Lower leg skin (tissue), 4 donors: ENCODE data around the gene TADA2B. TPM values are rescaled to one million over a fixed set of nuclear protein-coding genes. Genes with fewer than 3 reads are reported as not detected.

Source experiments
- DNase-seq, 2 donors: peaks; one replicate each; pipeline ENCODE4 v3.0.0-alpha.2; 2019; ENCODE audit warnings: low spot score in 2 of 2
- H3K4me3 ChIP-seq: fragments of 200-600 bp; sonication (generic); 2 replicates; pipeline ENCODE4 v1.5.1; 2017; ENCODE audit warnings: mild to moderate bottlenecking, low read depth; ENCODE audit not compliant: poor library complexity, severe bottlenecking
- CTCF ChIP-seq, 3 donors: fragments of 450-650 bp; IDR thresholded peaks; one replicate each; pipeline ENCODE4 v1.5.1; 2016; ENCODE audit warnings: antibody characterized with exemption in 3 of 3, mild to moderate bottlenecking in 3 of 3, moderate library complexity in 2 of 3
- POLR2A ChIP-seq, 2 donors: fragments of 450-650 bp; IDR thresholded peaks; one replicate each; pipeline ENCODE4 v1.6.1; 2016 to 2017; ENCODE audit warnings: antibody characterized with exemption in 2 of 2, mild to moderate bottlenecking in 1 of 2, moderate library complexity in 1 of 2
- WGBS, 2 donors: methylation state at CpG; one replicate each; pipeline ENCODE4 v1.1.5; 2018; 5-methylcytosine and 5-hydroxymethylcytosine counted together
- intact Hi-C: fragments of 100-400 bp; cut with DNase I; formaldehyde crosslinking; loops from one replicate; pipeline ENCODE4 v1.15.0; 2023; ENCODE audit warnings: low total_unique reads
- total RNA-seq, 4 donors: library from RNA; depleted of rRNA; stranded (reverse); fragments of >200 nt; gene quantifications; one replicate each; pipeline ENCODE4 v1.1.0, GENCODE V29; 2016

The TADA2B gene
- total RNA-seq, 4 donors from 2014 or later: 26.2 to 30.0 (median 27.2) TPM

- TF ChIP-seq POLR2A (IDR thresholded peaks at IDR 0.05): no peak
- no peak for TF ChIP-seq CTCF (IDR thresholded peaks at IDR 0.05)
- intact Hi-C loops: no loop called here
- 87 to 92% methylated on average over 13 to 14 of the region's 14 CpGs for whole genome bisulfite sequencing, 2 donors
- no peak overlapping the region for H3K4me3 ChIP-seq
- no peak for DNase-seq
Measured at GRCh38 chr4:7051905-7052304, 8.7 kb downstream of the TADA2B start.

- intact Hi-C loops: no loop called here
- no peak for TF ChIP-seq CTCF (IDR thresholded peaks at IDR 0.05)
- no peak for TF ChIP-seq POLR2A (IDR thresholded peaks at IDR 0.05)
- H3K4me3 ChIP-seq: no peak overlapping the region
- WGBS, 2 donors: 79 to 88% methylated on average over 14 of the region's 14 CpGs
- DNase-seq: no peak
Measured at GRCh38 chr4:7052313-7052712, 9.1 kb downstream of the TADA2B start.

- 53 to 59% methylated on average over 20 of the region's 20 CpGs for WGBS, 2 donors
Measured at GRCh38 chr4:7052923-7053715, 9.9 kb downstream of the TADA2B start.

GRCh38 chr4:7054106-7054880 lies 11.1 kb downstream of the TADA2B start:
- WGBS, 2 donors: 96 to 97% methylated on average over 52 of the region's 52 CpGs
- intact Hi-C loops: no loop called here
- TF ChIP-seq CTCF (IDR thresholded peaks at IDR 0.05): no peak
- TF ChIP-seq POLR2A (IDR thresholded peaks at IDR 0.05): no peak

More at GRCh38 chr4:7052923-7053715, 9.9 kb downstream of the TADA2B start:
- no peak overlapping the region for H3K4me3 ChIP-seq
- DNase-seq: no peak
- TF ChIP-seq POLR2A (IDR thresholded peaks at IDR 0.05) (no peak), CTCF (IDR thresholded peaks at IDR 0.05) (no peak)
- intact Hi-C loops: no loop called here

GRCh38 chr4:7055111-7055989 lies 12.2 kb downstream of the TADA2B start:
- WGBS, 2 donors: 91 to 93% methylated on average over 31 of the region's 31 CpGs
- H3K4me3 ChIP-seq: no peak overlapping the region
- TF ChIP-seq CTCF (IDR thresholded peaks at IDR 0.05): no peak
- TF ChIP-seq POLR2A (IDR thresholded peaks at IDR 0.05): no peak
- DNase-seq: no peak
- intact Hi-C loops: no loop called here

More at GRCh38 chr4:7054106-7054880, 11.1 kb downstream of the TADA2B start:
- no peak overlapping the region for H3K4me3 ChIP-seq
- no peak for DNase-seq
